Hematopoietic multipotent progenitor cell treated with erythropoietin and hydrocortisone succinate and interleukin-3 and kit ligand, for 4 days (in vitro differentiated cells): Measurements from ENCODE around the gene IRAG1.
A peak's percentile ranks its signal among the peaks of the same experiment; 100 is the strongest.

Experiments used
- DNase-seq: peaks from one replicate; pipeline ENCODE4 v3.0.0-alpha.2; 2015

IRAG1 gene

GRCh38 chr11:10693509-10694081, at the start of gene IRAG1:
TSS of gene IRAG1 (minus strand) at chr11:10693755. CDS start at chr11:10693602, 153 bp downstream.
- DNase-seq = no peak

GRCh38 chr11:10742460-10743208, 49.1 kb upstream of the IRAG1 start:
- peak; percentile 83 for DNase-seq

GRCh38 chr11:10735481-10736475, 42.2 kb upstream of the IRAG1 start:
- peak; percentile 98 for DNase-seq

- peak; percentile 30 for DNase-seq
Measured at GRCh38 chr11:10731064-10731680, 37.6 kb upstream of the IRAG1 start.

- DNase-seq = no peak
Measured at GRCh38 chr11:10730151-10730550, 36.6 kb upstream of the IRAG1 start.

- no peak for DNase-seq
Measured at GRCh38 chr11:10728789-10729472, 35.4 kb upstream of the IRAG1 start.

GRCh38 chr11:10728154-10728553, 34.6 kb upstream of the IRAG1 start:
- DNase-seq = no peak

- DNase-seq = no peak
Measured at GRCh38 chr11:10727146-10727851, 33.7 kb upstream of the IRAG1 start.

- DNase-seq = no peak
Measured at GRCh38 chr11:10725907-10726253, 32.3 kb upstream of the IRAG1 start.

- DNase-seq = peak; percentile 88
Measured at GRCh38 chr11:10725114-10725906, 31.8 kb upstream of the IRAG1 start.

GRCh38 chr11:10722307-10722706, 28.8 kb upstream of the IRAG1 start:
- DNase-seq = peak; percentile 88

GRCh38 chr11:10720881-10721376, 27.4 kb upstream of the IRAG1 start:
- DNase-seq = no peak

- DNase-seq = no peak
Measured at GRCh38 chr11:10719616-10720015, 26.1 kb upstream of the IRAG1 start.

- no peak for DNase-seq
Measured at GRCh38 chr11:10716543-10717259, 23.1 kb upstream of the IRAG1 start.

- no peak for DNase-seq
Measured at GRCh38 chr11:10716122-10716521, 22.6 kb upstream of the IRAG1 start.

- DNase-seq = no peak
Measured at GRCh38 chr11:10715571-10715970, 22.0 kb upstream of the IRAG1 start.

- no peak for DNase-seq
Measured at GRCh38 chr11:10709299-10710086, 15.9 kb upstream of the IRAG1 start.

GRCh38 chr11:10708131-10708530, 14.6 kb upstream of the IRAG1 start:
- DNase-seq = no peak

- no peak for DNase-seq
Measured at GRCh38 chr11:10701982-10702381, 8.4 kb upstream of the IRAG1 start.
